Measurements from ENCODE around the gene DHX34. TPM values are rescaled to one million over a fixed set of nuclear protein-coding genes. Genes with fewer than 3 reads are reported as not detected.

The DHX34 gene
- total and polyA plus RNA-seq, 9 of the 15 experiments (the other 6 are each of a cell fraction or from before 2014, with no cell fraction given): 0.36 to 42.0 (median 15.0) TPM

- peak; percentile 83 for TF ChIP-seq USF2 (CRISPR knock-in tag; IDR thresholded peaks at IDR 0.05)
- TF ChIP-seq THRA (IDR thresholded peaks at IDR 0.05): no peak
- no peak for TF ChIP-seq BACH1 (tag; IDR thresholded peaks at IDR 0.05)
- TF ChIP-seq ZNF699 (CRISPR knock-in tag; IDR thresholded peaks at IDR 0.05; ENCODE audit: insufficient replicate concordance): no peak
- TF ChIP-seq KAT7 (CRISPR knock-in tag; IDR thresholded peaks at IDR 0.05; ENCODE audit: borderline replicate concordance): no peak
- 0 out of 2 replicates have a peak, but pooled peaks have one; percentile 19 for TF ChIP-seq CREM (IDR thresholded peaks at IDR 0.05; ENCODE audit: low read depth)
- TF ChIP-seq, protein P1, sequence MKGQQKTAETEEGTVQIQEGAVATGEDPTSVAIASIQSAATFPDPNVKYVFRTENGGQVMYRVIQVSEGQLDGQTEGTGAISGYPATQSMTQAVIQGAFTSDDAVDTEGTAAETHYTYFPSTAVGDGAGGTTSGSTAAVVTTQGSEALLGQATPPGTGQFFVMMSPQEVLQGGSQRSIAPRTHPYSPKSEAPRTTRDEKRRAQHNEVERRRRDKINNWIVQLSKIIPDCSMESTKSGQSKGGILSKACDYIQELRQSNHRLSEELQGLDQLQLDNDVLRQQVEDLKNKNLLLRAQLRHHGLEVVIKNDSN (CRISPR knock-in tag; IDR thresholded peaks at IDR 0.05): peak; percentile 61
- no peak for TF ChIP-seq SIN3A (IDR thresholded peaks at IDR 0.05; ENCODE audit: borderline replicate concordance in 2 of 2, control insufficient read depth in 1 of 2, low read depth in 2 of 2, low read length in 2 of 2)
- TF ChIP-seq TAF1 (IDR thresholded peaks at IDR 0.05; ENCODE audit: control insufficient read depth, extremely low read depth, insufficient read depth, low read length, severe bottlenecking): no peak
- TF ChIP-seq, protein P2, sequence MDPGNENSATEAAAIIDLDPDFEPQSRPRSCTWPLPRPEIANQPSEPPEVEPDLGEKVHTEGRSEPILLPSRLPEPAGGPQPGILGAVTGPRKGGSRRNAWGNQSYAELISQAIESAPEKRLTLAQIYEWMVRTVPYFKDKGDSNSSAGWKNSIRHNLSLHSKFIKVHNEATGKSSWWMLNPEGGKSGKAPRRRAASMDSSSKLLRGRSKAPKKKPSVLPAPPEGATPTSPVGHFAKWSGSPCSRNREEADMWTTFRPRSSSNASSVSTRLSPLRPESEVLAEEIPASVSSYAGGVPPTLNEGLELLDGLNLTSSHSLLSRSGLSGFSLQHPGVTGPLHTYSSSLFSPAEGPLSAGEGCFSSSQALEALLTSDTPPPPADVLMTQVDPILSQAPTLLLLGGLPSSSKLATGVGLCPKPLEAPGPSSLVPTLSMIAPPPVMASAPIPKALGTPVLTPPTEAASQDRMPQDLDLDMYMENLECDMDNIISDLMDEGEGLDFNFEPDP (CRISPR knock-in tag; IDR thresholded peaks at IDR 0.05): no peak
- TF ChIP-seq, protein P3, sequence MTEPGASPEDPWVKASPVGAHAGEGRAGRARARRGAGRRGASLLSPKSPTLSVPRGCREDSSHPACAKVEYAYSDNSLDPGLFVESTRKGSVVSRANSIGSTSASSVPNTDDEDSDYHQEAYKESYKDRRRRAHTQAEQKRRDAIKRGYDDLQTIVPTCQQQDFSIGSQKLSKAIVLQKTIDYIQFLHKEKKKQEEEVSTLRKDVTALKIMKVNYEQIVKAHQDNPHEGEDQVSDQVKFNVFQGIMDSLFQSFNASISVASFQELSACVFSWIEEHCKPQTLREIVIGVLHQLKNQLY (CRISPR knock-in tag; conservative IDR thresholded peaks at IDR 0.05): no peak
- TF ChIP-seq NRF1 (conservative IDR thresholded peaks at IDR 0.05 in 1 of 2, IDR thresholded peaks at IDR 0.05 in 1 of 2): no peak
- TF ChIP-seq HDAC2 (IDR thresholded peaks at IDR 0.05): no peak
- no peak for TF ChIP-seq ZNF143 (CRISPR knock-in tag; IDR thresholded peaks at IDR 0.05)
- TF ChIP-seq, protein P4, sequence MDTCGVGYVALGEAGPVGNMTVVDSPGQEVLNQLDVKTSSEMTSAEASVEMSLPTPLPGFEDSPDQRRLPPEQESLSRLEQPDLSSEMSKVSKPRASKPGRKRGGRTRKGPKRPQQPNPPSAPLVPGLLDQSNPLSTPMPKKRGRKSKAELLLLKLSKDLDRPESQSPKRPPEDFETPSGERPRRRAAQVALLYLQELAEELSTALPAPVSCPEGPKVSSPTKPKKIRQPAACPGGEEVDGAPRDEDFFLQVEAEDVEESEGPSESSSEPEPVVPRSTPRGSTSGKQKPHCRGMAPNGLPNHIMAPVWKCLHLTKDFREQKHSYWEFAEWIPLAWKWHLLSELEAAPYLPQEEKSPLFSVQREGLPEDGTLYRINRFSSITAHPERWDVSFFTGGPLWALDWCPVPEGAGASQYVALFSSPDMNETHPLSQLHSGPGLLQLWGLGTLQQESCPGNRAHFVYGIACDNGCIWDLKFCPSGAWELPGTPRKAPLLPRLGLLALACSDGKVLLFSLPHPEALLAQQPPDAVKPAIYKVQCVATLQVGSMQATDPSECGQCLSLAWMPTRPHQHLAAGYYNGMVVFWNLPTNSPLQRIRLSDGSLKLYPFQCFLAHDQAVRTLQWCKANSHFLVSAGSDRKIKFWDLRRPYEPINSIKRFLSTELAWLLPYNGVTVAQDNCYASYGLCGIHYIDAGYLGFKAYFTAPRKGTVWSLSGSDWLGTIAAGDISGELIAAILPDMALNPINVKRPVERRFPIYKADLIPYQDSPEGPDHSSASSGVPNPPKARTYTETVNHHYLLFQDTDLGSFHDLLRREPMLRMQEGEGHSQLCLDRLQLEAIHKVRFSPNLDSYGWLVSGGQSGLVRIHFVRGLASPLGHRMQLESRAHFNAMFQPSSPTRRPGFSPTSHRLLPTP (IDR thresholded peaks at IDR 0.05; ENCODE audit: borderline replicate concordance, extremely low read depth, insufficient read length): no peak
- TF ChIP-seq, protein P5, sequence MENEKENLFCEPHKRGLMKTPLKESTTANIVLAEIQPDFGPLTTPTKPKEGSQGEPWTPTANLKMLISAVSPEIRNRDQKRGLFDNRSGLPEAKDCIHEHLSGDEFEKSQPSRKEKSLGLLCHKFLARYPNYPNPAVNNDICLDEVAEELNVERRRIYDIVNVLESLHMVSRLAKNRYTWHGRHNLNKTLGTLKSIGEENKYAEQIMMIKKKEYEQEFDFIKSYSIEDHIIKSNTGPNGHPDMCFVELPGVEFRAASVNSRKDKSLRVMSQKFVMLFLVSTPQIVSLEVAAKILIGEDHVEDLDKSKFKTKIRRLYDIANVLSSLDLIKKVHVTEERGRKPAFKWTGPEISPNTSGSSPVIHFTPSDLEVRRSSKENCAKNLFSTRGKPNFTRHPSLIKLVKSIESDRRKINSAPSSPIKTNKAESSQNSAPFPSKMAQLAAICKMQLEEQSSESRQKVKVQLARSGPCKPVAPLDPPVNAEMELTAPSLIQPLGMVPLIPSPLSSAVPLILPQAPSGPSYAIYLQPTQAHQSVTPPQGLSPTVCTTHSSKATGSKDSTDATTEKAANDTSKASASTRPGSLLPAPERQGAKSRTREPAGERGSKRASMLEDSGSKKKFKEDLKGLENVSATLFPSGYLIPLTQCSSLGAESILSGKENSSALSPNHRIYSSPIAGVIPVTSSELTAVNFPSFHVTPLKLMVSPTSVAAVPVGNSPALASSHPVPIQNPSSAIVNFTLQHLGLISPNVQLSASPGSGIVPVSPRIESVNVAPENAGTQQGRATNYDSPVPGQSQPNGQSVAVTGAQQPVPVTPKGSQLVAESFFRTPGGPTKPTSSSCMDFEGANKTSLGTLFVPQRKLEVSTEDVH (IDR thresholded peaks at IDR 0.05; ENCODE audit: low read depth, partially characterized antibody): no peak
Observed at GRCh38 chr19:47351548-47351947, 2.4 kb downstream of the DHX34 start (continued).
